HG02840 (cell line): Measurements from ENCODE around the gene FAM229B.
"Not testable (repeated sequence)": the region's sequence is repeated elsewhere in the genome, so short reads cannot be mapped to it uniquely, and the experiment has no call there.

Experiments used
- ATAC-seq: cut with Tn5 transposase; IDR thresholded peaks from one replicate; pipeline ENCODE4 v1.9.1; 2021; ENCODE audit warnings: mild to moderate bottlenecking, moderate library complexity, moderate number of reproducible peaks; ENCODE audit not compliant: unreplicated experiment, low FRiP score

FAM229B gene

DNA sequence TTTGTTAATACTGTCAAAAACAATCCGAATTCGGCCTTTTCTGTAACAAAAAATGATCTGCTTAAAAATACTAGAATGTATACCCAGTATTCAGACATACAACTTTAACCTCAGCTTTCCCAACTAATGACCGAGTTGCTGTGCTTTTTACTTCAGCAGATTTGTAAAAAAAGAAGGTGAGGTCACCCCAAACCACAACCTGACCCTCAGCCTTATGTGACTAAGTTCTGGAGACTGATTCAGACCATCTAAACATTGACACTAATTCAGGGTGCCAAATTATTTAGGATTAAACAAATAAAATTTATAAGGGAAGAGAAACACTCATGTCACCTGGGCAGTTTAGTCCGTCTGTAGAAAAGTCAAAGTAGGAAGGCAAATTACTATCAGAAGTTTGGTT, 25.8 kb upstream of the FAM229B start:
- no peak for ATAC-seq

DNA sequence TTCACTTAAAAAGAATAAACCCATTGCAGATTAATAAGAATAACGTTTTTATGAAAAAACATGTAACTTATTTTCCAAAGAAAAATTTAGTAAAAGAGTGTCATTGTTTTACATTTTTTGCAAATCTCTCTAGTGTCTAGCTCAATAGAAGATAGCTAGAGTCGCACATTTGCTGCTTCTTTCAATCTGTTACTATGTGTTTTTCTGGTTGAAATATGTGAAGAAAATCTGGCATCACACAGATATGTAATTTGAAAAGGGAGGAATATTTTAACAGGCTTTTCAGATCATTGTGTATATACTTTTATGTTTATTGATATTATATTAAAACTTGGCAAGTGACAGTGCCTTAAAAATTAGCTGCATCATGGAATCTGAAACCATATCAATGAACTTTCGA, 24.4 kb upstream of the FAM229B start:
- no peak for ATAC-seq

DNA sequence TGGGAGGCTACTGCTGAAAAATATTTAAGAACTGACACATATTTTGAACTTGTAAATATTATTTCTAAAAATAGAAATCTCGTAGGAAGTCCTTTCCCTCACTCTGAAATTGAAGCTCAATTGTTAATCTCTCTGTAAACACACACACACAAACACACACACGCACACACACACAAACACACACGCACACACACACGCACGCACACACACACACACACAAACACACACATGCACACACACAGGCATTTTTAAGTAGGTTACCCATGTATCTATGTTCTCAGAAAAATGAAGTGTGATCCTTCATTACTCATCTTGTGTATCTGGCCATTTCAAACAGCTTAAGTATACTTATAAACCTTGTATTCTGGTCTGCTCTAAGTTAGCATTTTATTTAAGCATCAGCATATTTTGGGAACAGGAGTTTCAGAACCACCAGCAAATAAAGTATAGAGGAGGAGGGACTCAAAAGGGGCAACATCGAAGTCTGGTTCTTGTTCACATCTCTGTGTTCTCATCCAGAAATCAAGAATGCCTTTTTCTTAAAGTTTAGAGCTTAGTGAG, 21.9 kb upstream of the FAM229B start:
- ATAC-seq: no peak

DNA sequence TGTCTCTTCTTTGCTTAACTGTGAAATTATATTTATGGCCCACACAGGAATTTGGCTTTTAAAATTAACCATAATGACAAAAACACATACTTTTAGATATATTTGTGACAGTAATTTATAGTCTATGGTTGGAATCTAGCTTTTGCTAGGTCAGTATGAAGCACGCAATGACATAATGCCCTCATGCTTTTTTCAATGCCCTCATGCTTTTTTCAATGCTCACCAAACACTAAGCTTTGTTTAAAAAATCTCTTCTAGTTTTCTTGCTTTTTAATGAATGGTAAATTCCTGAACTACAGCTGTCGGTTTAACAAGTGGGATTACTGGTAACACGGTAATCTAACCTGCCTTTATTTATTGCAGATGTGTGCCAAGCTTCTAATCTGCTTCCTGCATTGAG, 20.8 kb upstream of the FAM229B start:
- ATAC-seq: no peak

DNA sequence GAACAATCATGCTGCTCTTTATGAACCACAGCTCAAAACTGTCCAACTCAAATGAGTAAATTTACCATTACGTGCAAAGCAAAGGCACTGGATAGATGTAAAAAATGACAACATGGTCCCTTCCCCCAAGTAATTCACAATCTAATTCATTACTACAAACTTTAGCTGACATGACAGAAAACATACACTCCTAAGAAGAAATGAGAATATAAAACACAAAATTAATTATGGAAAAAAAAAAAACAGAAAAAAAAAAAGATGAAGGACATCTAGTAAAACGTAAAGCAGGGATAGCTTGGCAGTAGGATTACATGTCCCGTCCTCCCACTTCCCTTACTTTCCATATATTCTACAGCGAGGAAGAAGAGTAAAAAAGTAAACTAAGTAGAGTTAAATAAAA, 5.8 kb upstream of the FAM229B start:
- ATAC-seq: no peak

DNA sequence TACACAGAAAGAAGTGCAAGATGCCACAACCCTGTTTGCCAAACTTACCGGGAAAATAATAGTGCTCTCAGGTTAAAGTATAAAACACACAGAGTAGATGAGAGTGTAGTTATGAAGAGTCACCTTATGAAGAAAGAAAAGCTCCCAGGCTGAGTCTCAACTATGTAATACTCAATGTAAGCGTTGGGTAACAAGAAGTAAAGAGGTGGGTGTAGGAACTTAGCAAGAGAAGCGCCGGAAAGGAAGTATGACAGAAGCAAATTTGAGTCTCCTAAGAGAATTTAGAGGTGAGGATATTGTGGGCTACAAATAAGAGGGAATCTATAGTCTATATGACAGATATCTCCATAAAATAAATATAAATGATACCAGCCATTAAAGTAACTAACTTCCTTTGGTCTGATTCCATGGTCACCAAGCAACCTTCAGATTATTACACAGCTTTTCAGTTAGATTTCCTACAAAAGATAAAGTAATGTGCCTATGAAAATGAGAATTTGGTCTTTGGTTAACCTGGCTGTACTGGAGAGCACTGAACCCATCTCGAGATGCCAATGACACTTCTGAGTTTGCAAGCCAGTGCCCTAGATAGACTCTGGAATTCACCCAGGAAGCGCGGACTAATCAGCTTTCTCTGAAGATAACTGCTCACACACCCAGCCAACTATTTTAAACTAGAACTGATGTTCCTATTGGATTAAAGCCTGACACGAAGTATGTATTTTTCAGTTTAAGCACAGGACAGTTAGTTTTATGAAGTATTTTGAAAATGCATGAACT, 1.9 kb upstream of the FAM229B start:
- no peak for ATAC-seq

DNA sequence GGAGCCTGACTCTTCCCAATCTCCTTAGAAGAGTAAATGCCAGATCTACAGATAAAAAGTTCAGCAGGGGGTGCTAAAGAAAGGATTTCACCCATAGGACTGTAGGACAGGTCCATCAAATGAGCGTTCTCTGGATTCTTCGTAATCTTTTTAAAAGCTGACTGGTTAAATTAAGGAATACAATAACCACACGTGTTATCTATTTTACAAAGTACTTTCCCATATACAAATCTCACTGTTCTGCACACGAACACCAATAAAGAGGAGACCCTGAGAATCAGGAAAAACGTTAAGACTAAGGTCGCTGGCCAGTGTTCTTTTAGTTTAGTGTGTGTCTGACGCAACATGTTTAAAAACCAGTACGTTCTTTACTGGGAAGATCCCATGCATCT, 651 bp upstream of the FAM229B start:
- peak; percentile 13 for ATAC-seq

DNA sequence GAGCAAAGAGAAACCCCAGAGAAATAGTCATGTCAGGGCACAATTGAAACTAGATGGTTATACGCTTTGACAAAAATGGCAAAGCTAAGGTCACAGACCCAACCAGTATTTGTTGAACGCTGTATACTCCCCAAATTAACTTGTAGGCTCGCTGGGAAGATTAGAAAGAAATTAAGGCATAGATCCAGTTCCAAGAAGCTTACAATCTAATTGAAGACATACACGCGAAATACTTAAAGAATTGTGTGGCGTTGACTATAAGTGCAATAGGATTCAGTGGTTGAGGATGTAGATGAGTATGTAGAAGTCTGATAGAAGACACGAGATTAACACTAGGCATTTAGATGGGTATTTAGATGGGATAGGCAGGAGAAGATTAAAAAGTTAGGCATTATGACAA, 525 bp downstream of the FAM229B start:
- ATAC-seq: no peak

DNA sequence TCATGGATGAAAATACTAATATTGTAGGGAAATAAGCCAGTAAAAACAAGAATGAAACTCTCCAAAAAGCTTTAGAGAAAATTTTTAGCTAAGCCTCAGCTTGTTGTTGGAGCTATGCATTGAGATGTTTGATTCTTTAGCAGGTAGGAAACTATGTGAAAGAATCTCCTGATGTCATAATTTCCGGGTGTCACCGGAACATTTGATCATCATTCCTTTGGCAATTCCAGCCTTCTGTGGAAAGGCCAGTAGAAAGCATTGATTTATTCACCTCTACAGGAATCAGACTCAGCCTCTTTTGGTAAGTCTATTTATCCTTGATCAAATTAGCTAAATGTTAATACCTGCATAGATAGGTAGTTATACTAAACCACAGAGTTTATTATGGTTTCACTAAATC, 9.5 kb downstream of the FAM229B start:
- no peak for ATAC-seq

DNA sequence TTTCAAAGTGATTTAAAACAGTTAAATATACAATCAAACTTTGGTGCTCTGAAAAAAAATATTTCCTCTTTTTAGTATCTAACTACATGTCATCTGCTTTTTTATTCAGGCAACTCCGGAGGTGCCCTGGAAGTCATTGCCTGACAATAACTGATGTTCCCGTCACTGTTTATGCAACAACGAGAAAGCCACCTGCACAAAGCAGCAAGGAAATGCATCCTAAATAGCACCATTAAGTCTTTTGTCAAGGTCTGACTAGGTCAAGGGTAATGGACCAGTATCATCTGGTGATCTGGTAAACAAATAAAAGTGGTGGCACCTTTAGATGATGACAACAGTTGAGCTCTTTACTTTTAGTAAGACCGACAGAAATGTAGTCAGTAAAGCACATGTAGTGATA, 13.2 kb downstream of the FAM229B start:
- ATAC-seq: no peak

DNA sequence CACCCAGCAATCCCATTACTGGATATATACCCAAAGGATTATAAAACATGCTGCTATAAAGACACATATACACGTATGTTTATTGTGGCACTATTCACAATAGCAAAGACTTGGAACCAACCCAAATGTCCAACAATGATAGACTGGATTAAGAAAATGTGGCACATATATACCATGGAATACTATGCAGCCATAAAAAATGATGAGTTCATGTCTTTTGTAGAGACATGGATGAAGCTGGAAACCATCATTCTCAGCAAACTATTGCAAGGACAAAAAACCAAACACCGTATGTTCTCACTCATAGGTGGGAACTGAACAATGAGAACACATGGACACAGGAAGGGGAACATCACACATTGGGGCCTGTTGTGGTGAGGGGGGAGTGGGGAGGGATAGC, 18.6 kb downstream of the FAM229B start:
- not testable (repeated sequence) for ATAC-seq

DNA sequence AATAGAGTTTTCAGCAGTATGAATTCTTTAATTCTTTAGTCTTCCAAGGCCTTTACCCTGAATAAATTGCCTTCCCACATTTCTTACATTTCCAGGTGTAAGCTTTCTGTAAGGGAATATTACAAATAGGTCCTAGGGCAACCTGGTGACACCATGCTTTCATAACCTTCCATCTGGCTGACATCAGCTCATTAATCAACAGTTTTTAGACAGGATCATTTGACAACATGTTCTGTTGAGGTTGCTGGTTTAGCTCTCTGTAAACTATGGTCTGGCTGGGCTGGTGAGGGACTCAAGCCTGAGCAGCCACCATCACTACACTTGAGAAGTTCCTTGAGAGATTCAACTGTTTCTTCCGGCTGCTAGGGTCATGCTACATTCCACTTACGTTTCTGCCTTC, 19.2 kb downstream of the FAM229B start:
- no peak for ATAC-seq

DNA sequence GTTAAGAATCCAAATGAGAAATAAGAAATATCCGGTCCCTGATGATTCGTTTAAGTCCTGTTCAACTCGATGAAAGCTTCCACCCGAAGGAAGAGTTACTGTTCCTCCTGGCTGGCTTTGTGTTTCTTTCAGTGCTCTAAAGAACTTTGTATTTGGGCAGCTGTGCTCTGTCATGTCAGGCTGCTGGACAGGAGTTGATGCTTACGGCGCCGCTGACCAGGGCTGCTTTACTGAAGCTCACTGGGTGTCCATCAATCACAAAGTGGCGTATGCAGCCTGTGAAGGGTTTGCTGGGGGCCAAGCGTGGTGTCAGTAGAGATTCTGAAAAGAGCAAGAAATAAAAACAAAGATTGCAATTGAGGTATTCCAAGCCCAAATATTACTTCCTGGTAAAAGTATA, 21.9 kb downstream of the FAM229B start:
- ATAC-seq: no peak

DNA sequence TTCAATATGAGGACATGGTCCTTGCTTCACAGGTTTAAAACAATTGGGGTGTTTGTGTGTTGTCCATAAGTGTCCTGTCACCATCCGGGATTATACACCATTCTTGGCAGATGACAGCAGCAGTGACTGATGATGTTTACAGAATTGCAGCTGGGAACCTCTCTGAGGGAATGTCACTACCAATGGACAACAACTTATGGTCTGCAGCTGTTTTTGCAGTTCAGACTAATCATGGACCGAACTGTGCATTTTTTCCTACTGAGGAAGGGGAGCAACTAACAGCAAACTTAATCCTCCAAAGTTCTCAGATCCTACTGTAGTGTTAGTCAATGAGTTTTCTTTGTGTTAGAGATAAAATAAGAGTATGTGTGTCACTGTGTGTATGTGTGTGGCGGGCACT, 26.0 kb downstream of the FAM229B start:
- ATAC-seq: no peak

DNA sequence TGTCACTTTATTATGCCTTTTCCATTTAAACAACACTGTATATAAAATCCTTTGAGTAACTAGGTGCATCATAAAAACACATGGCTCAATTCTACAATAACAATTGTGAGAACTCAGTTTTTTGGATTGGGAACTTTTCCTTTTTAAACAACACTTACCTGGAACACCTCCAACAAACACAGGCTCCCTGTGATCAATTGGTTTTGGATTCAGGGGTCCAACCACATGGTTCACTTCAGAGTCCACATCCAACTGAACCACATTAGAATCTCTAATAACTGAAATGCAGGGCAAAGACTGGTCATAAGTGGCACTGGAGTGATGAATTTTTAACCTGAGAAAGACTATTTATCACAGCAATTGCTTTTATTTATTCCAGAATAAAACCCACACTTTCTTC, 26.5 kb downstream of the FAM229B start:
- no peak for ATAC-seq

DNA sequence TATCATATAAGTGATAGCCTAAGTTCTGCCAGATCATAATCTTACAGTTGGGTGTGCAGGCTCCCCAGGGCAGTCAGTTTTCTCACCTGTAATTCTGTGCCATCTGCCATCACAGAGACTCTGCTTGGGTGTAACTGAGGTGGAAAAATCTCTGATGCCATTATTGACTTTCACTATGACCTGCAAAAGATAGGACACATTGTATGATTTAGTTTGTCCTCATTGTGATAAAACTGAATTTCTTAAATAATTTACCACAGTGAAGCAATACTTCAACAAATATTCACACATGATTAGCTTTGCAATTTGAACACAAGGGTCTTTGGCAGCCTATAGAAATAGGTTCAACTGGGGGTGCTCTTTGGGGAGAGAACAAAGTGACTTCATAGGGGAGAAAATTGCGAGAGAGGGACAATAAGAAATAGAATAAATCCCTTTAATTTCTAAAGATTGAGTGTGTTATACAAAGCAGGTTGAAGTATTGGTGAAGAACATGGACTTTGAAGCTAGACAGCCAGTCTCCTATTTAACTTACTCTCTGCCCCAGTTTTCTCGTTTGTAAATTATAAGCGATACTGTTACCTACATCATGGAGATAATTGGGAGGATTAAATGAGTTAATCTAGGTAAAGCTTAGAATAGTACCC, 27.3 kb downstream of the FAM229B start:
- ATAC-seq: no peak

DNA sequence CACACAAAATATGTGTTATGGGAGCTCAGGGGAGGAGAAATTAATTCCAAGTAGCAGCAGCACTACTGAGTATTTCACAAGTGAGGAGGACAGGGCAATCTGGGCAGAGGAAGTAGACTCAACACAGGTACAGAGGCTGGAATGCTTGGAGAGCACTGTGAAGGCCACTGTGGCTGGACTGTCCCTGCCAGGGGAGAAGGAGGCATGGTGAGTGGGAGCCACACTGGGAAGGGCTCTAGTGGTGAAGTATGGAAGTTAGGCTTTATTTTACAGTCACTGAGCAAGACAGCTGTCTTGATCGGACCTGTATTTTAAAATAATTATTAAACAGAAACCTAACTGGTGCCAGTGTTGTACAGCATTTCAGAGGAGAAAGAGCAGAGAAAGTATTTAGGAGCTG, 28.8 kb downstream of the FAM229B start:
- no peak for ATAC-seq

DNA sequence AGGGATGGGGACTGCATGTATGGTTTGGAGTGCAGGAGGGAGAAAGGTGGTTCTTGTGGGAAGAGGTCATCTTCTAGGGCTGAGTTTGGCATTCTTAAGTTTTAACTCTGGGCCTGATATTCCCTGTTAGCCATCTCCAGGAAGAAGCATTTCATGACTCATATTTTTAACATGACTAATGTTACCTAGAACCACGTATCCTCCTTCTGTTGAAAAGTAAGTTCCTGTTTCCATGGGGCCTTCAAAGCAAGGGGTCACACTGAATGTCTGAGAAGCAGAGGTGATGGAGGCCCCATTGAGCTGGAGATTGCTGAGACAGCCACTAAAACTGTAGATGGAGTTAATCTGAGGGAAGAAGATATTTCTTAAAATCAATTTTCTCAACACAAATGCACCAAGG, 30.2 kb downstream of the FAM229B start:
- no peak for ATAC-seq

DNA sequence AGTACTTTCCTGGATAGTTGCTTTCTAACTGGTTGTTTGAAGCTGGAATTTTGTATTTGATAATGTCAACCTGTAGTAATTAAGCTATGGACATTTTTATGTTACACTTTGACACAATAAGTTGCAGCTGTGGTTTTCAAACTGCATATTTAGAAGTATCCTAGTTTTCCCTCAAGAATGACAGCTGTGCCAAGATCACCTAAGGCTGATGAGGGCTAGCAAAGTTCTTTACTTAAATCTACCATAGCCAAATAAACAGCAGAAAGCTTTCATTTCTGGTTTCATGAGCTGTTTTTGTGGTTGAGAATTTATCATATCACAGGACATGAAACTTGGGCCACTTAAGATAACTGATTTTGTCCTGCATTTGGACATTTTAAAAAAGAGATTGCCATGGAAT, 30.6 kb downstream of the FAM229B start:
- no peak for ATAC-seq

DNA sequence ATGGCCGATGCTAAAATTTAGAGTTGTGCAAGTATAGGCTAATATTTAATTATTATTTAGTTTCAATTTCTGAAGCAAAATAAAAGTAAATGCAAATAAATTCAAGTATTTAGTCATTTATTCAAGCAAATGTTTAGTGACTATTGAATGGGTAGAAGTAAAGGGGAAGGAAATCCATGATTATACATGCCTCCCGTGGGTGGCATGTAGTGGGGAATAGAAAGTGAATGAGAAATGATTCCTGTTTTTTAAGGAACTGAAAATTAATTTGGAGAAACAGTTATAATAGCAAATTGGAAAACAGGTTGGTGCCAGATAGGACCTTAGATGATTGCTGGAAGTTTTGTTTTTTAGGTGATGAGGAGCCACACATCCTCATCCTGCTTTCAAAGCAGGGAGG, 35.4 kb downstream of the FAM229B start:
- no peak for ATAC-seq

DNA sequence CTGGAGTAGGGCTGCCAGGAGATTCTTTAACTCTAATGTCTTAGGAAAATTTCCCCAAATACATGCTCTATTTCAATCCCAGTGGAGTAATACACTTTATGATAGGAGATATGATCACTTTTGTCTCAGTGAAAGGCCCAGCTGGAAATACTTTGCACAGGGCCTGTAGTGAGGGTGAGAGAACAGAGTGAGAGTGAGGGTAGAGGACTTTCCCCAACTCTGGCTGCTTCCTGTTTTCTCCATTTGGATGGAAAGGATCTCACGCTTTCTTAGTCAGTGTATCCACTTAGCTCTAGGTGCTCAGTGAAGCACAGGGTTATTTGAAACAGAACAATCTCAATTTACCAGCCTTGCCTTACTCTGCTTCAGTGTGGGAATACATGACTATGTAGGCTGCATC, 36.6 kb downstream of the FAM229B start:
- ATAC-seq: no peak

DNA sequence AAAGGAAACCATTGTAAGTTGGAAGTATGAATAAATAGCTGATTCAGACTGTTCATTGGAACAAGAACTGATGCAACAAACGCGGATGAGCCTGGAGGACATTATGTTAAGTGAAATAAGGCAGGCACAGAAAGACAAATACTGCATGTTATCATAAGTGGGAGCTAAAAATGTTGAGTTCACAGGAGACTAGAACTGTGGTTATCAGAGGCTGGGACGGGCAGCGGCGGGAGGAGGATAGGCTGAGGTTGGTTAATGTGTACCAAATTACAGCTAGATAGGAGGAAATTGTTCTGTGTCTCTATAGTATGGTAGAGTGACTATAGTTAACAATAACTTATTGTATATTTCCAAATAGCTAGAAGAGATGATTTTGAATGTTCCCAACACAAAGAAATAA, 40.8 kb downstream of the FAM229B start:
- no peak for ATAC-seq
